Neural progenitor cell (in vitro differentiated cells): ENCODE measurements around the gene HSD17B2.

ENCODE experiments used
- CTCF ChIP-seq: fragments of 200-600 bp; sonication (generic); IDR thresholded peaks from 2 replicates; pipeline ENCODE4 v1.5.1; 2017; ENCODE audit warnings: antibody characterized with exemption, mild to moderate bottlenecking
- EZH2 ChIP-seq: fragments of 200-600 bp; sonication (generic); IDR thresholded peaks from 2 replicates; pipeline ENCODE4 v1.6.1; 2017; ENCODE audit warnings: antibody characterized with exemption, mild to moderate bottlenecking, moderate library complexity
- EZH2phosphoT487 ChIP-seq: fragments of 200-600 bp; sonication (generic); IDR thresholded peaks from 2 replicates; pipeline ENCODE4 v1.6.1; 2017; ENCODE audit warnings: antibody characterized with exemption

- TF ChIP-seq EZH2, result no peak
- no peak for TF ChIP-seq CTCF
- TF ChIP-seq EZH2phosphoT487, result no peak
Observed at GRCh38 chr16:82047787-82048186, 12.7 kb downstream of the HSD17B2 start.
